Prostate gland (tissue), 2 donors: ENCODE data around the gene POLD3. TPM values are rescaled to one million over a fixed set of nuclear protein-coding genes. Genes with fewer than 3 reads are reported as not detected.

ENCODE experiments used
- DNase-seq: peaks from one replicate; pipeline ENCODE4 v3.0.0-alpha.2; 2019; ENCODE audit warnings: low spot score
- H3K27ac ChIP-seq, 2 donors: fragments of 200-600 bp; sonication (generic); 2 replicates each; pipeline ENCODE4 v1.5.1; 2017 to 2019
- H3K27me3 ChIP-seq: fragments of 200-600 bp; sonication (generic); replicated peaks from 2 replicates; pipeline ENCODE4 v1.5.1; 2019; ENCODE audit not compliant: insufficient read depth
- H3K36me3 ChIP-seq, 2 donors: fragments of 200-600 bp; sonication (generic); 1 replicate in 1 of 2; 2 replicates in 1 of 2; pipeline versions ENCODE4 v1.5.1 to v1.8.1; 2017 to 2019
- H3K4me1 ChIP-seq: fragments of 200-600 bp; sonication (generic); replicated peaks from 2 replicates; pipeline ENCODE4 v1.5.1; 2019
- H3K4me3 ChIP-seq, 2 donors: fragments of 200-600 bp; sonication (generic); 2 replicates each; pipeline ENCODE4 v1.5.1; 2017 to 2019
- H3K9me3 ChIP-seq: fragments of 200-600 bp; sonication (generic); 2 replicates; pipeline ENCODE4 v1.5.1; 2017
- CTCF ChIP-seq, 4 experiments: fragments of 200-600 bp in 2 of 4; fragments of 450-650 bp in 2 of 4; sonication (generic) in 2 of 4; IDR thresholded peaks; 1 replicate in 3 of 4; 2 replicates in 1 of 4; pipeline ENCODE4 v1.5.1; 2016 to 2019; ENCODE audit warnings: antibody characterized with exemption in 4 of 4, mild to moderate bottlenecking in 2 of 4, moderate library complexity in 2 of 4
- POLR2A ChIP-seq: fragments of 450-650 bp; IDR thresholded peaks from one replicate; pipeline ENCODE4 v1.6.1; 2016; ENCODE audit warnings: antibody characterized with exemption, mild to moderate bottlenecking
- POLR2AphosphoS5 ChIP-seq: sonication (generic); formaldehyde crosslinking; IDR thresholded peaks from one replicate; pipeline ENCODE4 v1.6.1; 2017; ENCODE audit warnings: antibody characterized with exemption
- WGBS: methylation state at CpG from one replicate; pipeline ENCODE4 v1.1.5; 2018; 5-methylcytosine and 5-hydroxymethylcytosine counted together
- intact Hi-C: fragments of 100-400 bp; cut with DNase I; formaldehyde crosslinking; loops from one replicate; pipeline ENCODE4 v1.14.2; 2022
- total RNA-seq, 2 donors: library from RNA; depleted of rRNA; stranded (reverse); fragments of >200 nt; gene quantifications; one replicate each; pipeline ENCODE4 v1.1.0, GENCODE V29; 2016

POLD3 gene
- total RNA-seq, 2 donors from 2014 or later, result 9.0 to 11.8 TPM

- Histone ChIP-seq H3K9me3 (no peaks in the 10 kb centered on the region), H3K27ac (no peak overlapping the region), H3K4me1 (no peaks in the 10 kb centered on the region), H3K4me3 (no peak overlapping the region), H3K36me3 (no peaks in the 10 kb centered on the region), H3K27me3 (no peaks in the 10 kb centered on the region)
- no peak for DNase-seq
- WGBS, result 61% methylated on average over 1 of the region's 1 CpG
- TF ChIP-seq POLR2A (no peak), POLR2AphosphoS5 (no peak), CTCF (IDR thresholded peaks at IDR 0.05) (no peak)
- intact Hi-C loops, result no loop called here
These were observed 46.5 kb downstream of the POLD3 start for GRCh38 chr11:74638869-74639268.

- H3K27me3 ChIP-seq, result no peaks in the 10 kb centered on the region
- WGBS, result 59% methylated on average over 5 of the region's 5 CpGs
- no peaks in the 10 kb centered on the region for H3K36me3 ChIP-seq
- intact Hi-C loops, result no loop called here
- no peak overlapping the region for H3K27ac ChIP-seq
- no peak for TF ChIP-seq POLR2A
- TF ChIP-seq CTCF (IDR thresholded peaks at IDR 0.05), result no peak
- no peak for TF ChIP-seq POLR2AphosphoS5
- no peak overlapping the region for H3K4me3 ChIP-seq
- no peaks in the 10 kb centered on the region for H3K9me3 ChIP-seq
- H3K4me1 ChIP-seq, result no peaks in the 10 kb centered on the region
- no peak for DNase-seq
These were observed 47.2 kb downstream of the POLD3 start for GRCh38 chr11:74639533-74639932.

GRCh38 chr11:74641289-74641688, 48.9 kb downstream of the POLD3 start:
- H3K36me3 ChIP-seq, result no peaks in the 10 kb centered on the region
- intact Hi-C loops, result loop anchor here (5.0 kb wide), 1 partner anchor 51 kb away; no protein-coding TSS in a partner anchor
- no peak for DNase-seq
- TF ChIP-seq POLR2A (no peak), POLR2AphosphoS5 (no peak), CTCF (IDR thresholded peaks at IDR 0.05) (no peak)
- no peaks in the 10 kb centered on the region for H3K9me3 ChIP-seq
- H3K4me1 ChIP-seq, result no peaks in the 10 kb centered on the region
- WGBS, result 70% methylated on average over 8 of the region's 8 CpGs
- H3K27ac ChIP-seq, result no peak overlapping the region
- H3K4me3 ChIP-seq, result no peak overlapping the region
- no peaks in the 10 kb centered on the region for H3K27me3 ChIP-seq

- 98% methylated on average over 4 of the region's 4 CpGs for WGBS
- no peaks in the 10 kb centered on the region for H3K27me3 ChIP-seq
- no peaks in the 10 kb centered on the region for H3K9me3 ChIP-seq
- H3K36me3 ChIP-seq, result no peaks in the 10 kb centered on the region
- no peak for DNase-seq
- no peaks in the 10 kb centered on the region for H3K4me1 ChIP-seq
- TF ChIP-seq POLR2AphosphoS5, result no peak
- no peak for TF ChIP-seq POLR2A
- no peak for TF ChIP-seq CTCF (IDR thresholded peaks at IDR 0.05)
- no peak overlapping the region for H3K4me3 ChIP-seq
- intact Hi-C loops, result loop anchor here (5.0 kb wide), 1 partner anchor 50 kb away; no protein-coding TSS in a partner anchor
- H3K27ac ChIP-seq, result no peak overlapping the region
These were observed 49.5 kb downstream of the POLD3 start for GRCh38 chr11:74641905-74642304.

- no peak for TF ChIP-seq POLR2AphosphoS5
- TF ChIP-seq CTCF (IDR thresholded peaks at IDR 0.05), result no peak
- TF ChIP-seq POLR2A, result no peak
- 95% methylated on average over 5 of the region's 5 CpGs for WGBS
- Histone ChIP-seq H3K4me3 (no peak overlapping the region), H3K27ac (no peak overlapping the region), H3K36me3 (no peaks in the 10 kb centered on the region), H3K4me1 (no peaks in the 10 kb centered on the region), H3K27me3 (no peaks in the 10 kb centered on the region), H3K9me3 (no peaks in the 10 kb centered on the region)
- intact Hi-C loops, result loop anchor here (5.0 kb wide), 1 partner anchor 49 kb away; no protein-coding TSS in a partner anchor
- DNase-seq, result no peak
These were observed 50.5 kb downstream of the POLD3 start for GRCh38 chr11:74642912-74643311.
